HepG2 (cell line): ENCODE results near the gene CEP131. TPM values are rescaled to one million over a fixed set of nuclear protein-coding genes. Genes with fewer than 3 reads are reported as not detected.

Experiments used
- polyA plus RNA-seq, 8 experiments: library from polyadenylated mRNA; depleted of rRNA in 3 of 8; stranded (reverse) in 7 of 8; unstranded in 1 of 8; fragments of >200 nt; fragmentation: Illumina TruSeq in 4 of 8; extraction: Trizol in 4 of 8; gene quantifications; 2 replicates each; pipeline versions ENCODE4 v1.2.1 to v1.2.3, GENCODE V29; 2011 to 2016; ENCODE audit warnings: low read depth in 4 of 8, missing spikeins in 1 of 8, mixed read lengths in 1 of 8; ENCODE audit not compliant: insufficient read depth in 1 of 8
- total RNA-seq, 5 experiments: library from RNA; depleted of rRNA; stranded (reverse); fragments of >200 nt; fragmentation: Illumina TruSeq; extraction: Trizol; gene quantifications; 2 replicates each; pipeline ENCODE4 v1.2.3, GENCODE V29; 2016; ENCODE audit warnings: low read depth in 1 of 5
- TF ChIP-seq, protein P1 (sequence below): sonication (generic); formaldehyde crosslinking; IDR thresholded peaks from 2 replicates; pipeline ENCODE4 v1.5.1; 2020; ENCODE audit warnings: mild to moderate bottlenecking, missing genetic modification reagents, moderate library complexity
- TF ChIP-seq, protein P2 (sequence below), 2 experiments: sonication (generic) in 1 of 2; formaldehyde crosslinking in 1 of 2; IDR thresholded peaks; 2 replicates each; pipeline versions ENCODE4 v1.5.1 to v1.6.1; 2011 to 2020; ENCODE audit warnings: borderline replicate concordance in 1 of 2, low read depth in 1 of 2, low read length in 1 of 2, mild to moderate bottlenecking in 1 of 2, missing genetic modification reagents in 1 of 2, moderate library complexity in 1 of 2

The CEP131 gene
- total and polyA plus RNA-seq, 2 of the 13 experiments (the other 11 are each of a cell fraction or from before 2014, with no cell fraction given), result 5.0 to 16.8 TPM

DNA sequence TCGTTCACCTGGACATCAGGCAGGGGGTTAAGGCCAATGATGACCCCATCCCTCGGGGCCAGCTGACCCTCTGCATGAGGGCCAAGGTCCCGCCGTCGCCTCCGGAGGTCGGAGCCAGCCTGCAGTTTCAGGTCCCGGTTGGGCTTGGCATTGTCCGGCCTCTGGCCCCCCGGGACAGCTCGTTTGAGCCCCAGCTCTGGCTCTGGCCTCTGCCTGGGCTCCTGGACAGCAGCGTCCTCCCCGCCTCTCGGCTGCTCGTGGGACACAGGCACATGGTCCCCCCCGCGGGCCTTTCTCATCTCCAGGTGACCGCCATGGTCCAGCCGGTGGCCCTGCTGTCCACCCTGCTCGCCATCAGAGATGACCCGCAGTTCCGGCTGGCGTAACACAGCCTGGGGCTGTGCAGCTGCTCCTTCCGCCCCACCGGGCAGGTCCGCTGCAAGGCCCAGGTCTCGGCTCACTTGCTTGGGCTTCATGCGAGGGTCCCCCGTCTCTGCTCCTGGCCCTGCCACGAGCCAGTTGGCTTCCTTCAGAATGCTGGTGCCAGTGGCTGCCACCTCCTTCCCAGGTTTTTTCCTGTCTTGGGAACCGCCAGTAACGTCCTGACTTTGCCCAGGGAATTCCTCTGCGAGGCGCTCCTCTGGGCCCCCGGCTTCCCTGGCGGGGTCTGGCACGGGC lies 23.0 kb upstream of the CEP131 start (continued):
- TF ChIP-seq, protein P1, sequence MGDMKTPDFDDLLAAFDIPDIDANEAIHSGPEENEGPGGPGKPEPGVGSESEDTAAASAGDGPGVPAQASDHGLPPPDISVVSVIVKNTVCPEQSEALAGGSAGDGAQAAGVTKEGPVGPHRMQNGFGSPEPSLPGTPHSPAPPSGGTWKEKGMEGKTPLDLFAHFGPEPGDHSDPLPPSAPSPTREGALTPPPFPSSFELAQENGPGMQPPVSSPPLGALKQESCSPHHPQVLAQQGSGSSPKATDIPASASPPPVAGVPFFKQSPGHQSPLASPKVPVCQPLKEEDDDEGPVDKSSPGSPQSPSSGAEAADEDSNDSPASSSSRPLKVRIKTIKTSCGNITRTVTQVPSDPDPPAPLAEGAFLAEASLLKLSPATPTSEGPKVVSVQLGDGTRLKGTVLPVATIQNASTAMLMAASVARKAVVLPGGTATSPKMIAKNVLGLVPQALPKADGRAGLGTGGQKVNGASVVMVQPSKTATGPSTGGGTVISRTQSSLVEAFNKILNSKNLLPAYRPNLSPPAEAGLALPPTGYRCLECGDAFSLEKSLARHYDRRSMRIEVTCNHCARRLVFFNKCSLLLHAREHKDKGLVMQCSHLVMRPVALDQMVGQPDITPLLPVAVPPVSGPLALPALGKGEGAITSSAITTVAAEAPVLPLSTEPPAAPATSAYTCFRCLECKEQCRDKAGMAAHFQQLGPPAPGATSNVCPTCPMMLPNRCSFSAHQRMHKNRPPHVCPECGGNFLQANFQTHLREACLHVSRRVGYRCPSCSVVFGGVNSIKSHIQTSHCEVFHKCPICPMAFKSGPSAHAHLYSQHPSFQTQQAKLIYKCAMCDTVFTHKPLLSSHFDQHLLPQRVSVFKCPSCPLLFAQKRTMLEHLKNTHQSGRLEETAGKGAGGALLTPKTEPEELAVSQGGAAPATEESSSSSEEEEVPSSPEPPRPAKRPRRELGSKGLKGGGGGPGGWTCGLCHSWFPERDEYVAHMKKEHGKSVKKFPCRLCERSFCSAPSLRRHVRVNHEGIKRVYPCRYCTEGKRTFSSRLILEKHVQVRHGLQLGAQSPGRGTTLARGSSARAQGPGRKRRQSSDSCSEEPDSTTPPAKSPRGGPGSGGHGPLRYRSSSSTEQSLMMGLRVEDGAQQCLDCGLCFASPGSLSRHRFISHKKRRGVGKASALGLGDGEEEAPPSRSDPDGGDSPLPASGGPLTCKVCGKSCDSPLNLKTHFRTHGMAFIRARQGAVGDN (CRISPR knock-in tag), result 0 out of 2 replicates have a peak, but pooled peaks have one; percentile 40
- TF ChIP-seq, protein P2, sequence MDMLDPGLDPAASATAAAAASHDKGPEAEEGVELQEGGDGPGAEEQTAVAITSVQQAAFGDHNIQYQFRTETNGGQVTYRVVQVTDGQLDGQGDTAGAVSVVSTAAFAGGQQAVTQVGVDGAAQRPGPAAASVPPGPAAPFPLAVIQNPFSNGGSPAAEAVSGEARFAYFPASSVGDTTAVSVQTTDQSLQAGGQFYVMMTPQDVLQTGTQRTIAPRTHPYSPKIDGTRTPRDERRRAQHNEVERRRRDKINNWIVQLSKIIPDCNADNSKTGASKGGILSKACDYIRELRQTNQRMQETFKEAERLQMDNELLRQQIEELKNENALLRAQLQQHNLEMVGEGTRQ (IDR thresholded peaks at IDR 0.05; ENCODE audit: low read depth, low read length), result peak; percentile 1; the same call in 1 of the 2 replicates
- TF ChIP-seq, protein P2 (CRISPR knock-in tag; IDR thresholded peaks at IDR 0.05; ENCODE audit: borderline replicate concordance), result no peak
